Large intestine (tissue), 12 donors: ENCODE data around the gene UBE2E1. TPM values are rescaled to one million over a fixed set of nuclear protein-coding genes. Genes with fewer than 3 reads are reported as not detected.

Experiments
- DNase-seq, 2 donors: peaks; one replicate each; pipeline versions ENCODE4 v3.0.0 to v3.0.0-alpha.2; 2013
- H3K27ac ChIP-seq: one replicate; pipeline ENCODE4 v1.5.1; 2013; ENCODE audit warnings: low read length
- H3K27me3 ChIP-seq: 2 replicates; pipeline ENCODE4 v1.6.1; 2013; ENCODE audit warnings: low read length; ENCODE audit not compliant: control insufficient read depth, insufficient read depth
- H3K36me3 ChIP-seq: 2 replicates; pipeline ENCODE4 v1.6.1; 2013; ENCODE audit warnings: low read length; ENCODE audit not compliant: control insufficient read depth, insufficient read depth
- H3K4me1 ChIP-seq: one replicate; pipeline ENCODE4 v1.6.1; 2013; ENCODE audit warnings: low read length; ENCODE audit not compliant: control insufficient read depth, insufficient read depth
- H3K4me3 ChIP-seq: one replicate; pipeline ENCODE4 v1.5.1; 2013; ENCODE audit warnings: low read length
- H3K9me3 ChIP-seq: one replicate; pipeline ENCODE4 v1.6.1; 2013; ENCODE audit warnings: mild to moderate bottlenecking, low read depth, low read length, moderate library complexity; ENCODE audit not compliant: control insufficient read depth
- WGBS: methylation state at CpG from one replicate; pipeline ENCODE4 v1.1.5; 2013; ENCODE audit warnings: low lambda C conversion rate; ENCODE audit not compliant: insufficient coverage; 5-methylcytosine and 5-hydroxymethylcytosine counted together
- long read RNA-seq, 11 donors: transcript quantifications; one replicate each; lab custom pipeline, GENCODE V29; 2026
- polyA plus RNA-seq: library from polyadenylated mRNA; unstranded; fragments of 120-200 nt; gene quantifications from one replicate; pipeline ENCODE4 v1.2.1, GENCODE V29; 2013

Gene UBE2E1
- polyA plus RNA-seq, result 120 TPM
- long read RNA-seq, donor 1, transcript UBE2E1-201 (6 exons, 1,511 nt), result major isoform, 15 of 20 reads
- long read RNA-seq, donor 1, partial matches to known transcripts, result 0 of 20 reads
- long read RNA-seq, donor 1, other reads (novel, unspliced or antisense), result 0 of 20 reads
- long read RNA-seq, donor 2, transcript UBE2E1-203 (5 exons, 1,224 nt), result minor isoform, 6 of 64 reads
- long read RNA-seq, donor 2, transcript UBE2E1-201 (6 exons, 1,511 nt), result major isoform, 44 of 64 reads
- long read RNA-seq, donor 2, partial matches to known transcripts, result 9 of 64 reads
- long read RNA-seq, donor 2, other reads (novel, unspliced or antisense), result 0 of 64 reads
- long read RNA-seq, donor 3, result 0 reads
- long read RNA-seq, donor 4, transcript UBE2E1-201 (6 exons, 1,511 nt), result major isoform, 5 of 5 reads
- long read RNA-seq, donor 4, partial matches to known transcripts, result 0 of 5 reads
- long read RNA-seq, donor 4, other reads (novel, unspliced or antisense), result 0 of 5 reads
- long read RNA-seq, donor 5, transcript UBE2E1-201 (6 exons, 1,511 nt), result major isoform, 18 of 25 reads
- long read RNA-seq, donor 5, partial matches to known transcripts, result 0 of 25 reads
- long read RNA-seq, donor 5, other reads (novel, unspliced or antisense), result 0 of 25 reads
- long read RNA-seq, donor 6, transcript UBE2E1-203 (5 exons, 1,224 nt), result minor isoform, 5 of 64 reads
- long read RNA-seq, donor 6, transcript UBE2E1-201 (6 exons, 1,511 nt), result major isoform, 51 of 64 reads
- long read RNA-seq, donor 6, partial matches to known transcripts, result 8 of 64 reads
- long read RNA-seq, donor 6, other reads (novel, unspliced or antisense), result 0 of 64 reads
- long read RNA-seq, donor 7, transcript UBE2E1-201 (6 exons, 1,511 nt), result major isoform, 9 of 20 reads
- long read RNA-seq, donor 7, partial matches to known transcripts, result 6 of 20 reads
- long read RNA-seq, donor 7, other reads (novel, unspliced or antisense), result 0 of 20 reads
- long read RNA-seq, donor 8, transcript UBE2E1-201 (6 exons, 1,511 nt), result major isoform, 58 of 91 reads
- long read RNA-seq, donor 8, transcript UBE2E1-203 (5 exons, 1,224 nt), result minor isoform, 12 of 91 reads
- long read RNA-seq, donor 8, transcript UBE2E1-211 (4 exons, 582 nt), result minor isoform, 5 of 91 reads
- long read RNA-seq, donor 8, partial matches to known transcripts, result 7 of 91 reads
- long read RNA-seq, donor 8, other reads (novel, unspliced or antisense), result 0 of 91 reads
- long read RNA-seq, donor 9, transcript UBE2E1-201 (6 exons, 1,511 nt), result major isoform, 40 of 55 reads
- long read RNA-seq, donor 9, transcript UBE2E1-203 (5 exons, 1,224 nt), result minor isoform, 5 of 55 reads
- long read RNA-seq, donor 9, partial matches to known transcripts, result 8 of 55 reads
- long read RNA-seq, donor 9, other reads (novel, unspliced or antisense), result 0 of 55 reads
- long read RNA-seq, donor 10, transcript UBE2E1-203 (5 exons, 1,224 nt), result minor isoform, 5 of 60 reads
- long read RNA-seq, donor 10, transcript UBE2E1-201 (6 exons, 1,511 nt), result major isoform, 45 of 60 reads
- long read RNA-seq, donor 10, partial matches to known transcripts, result 7 of 60 reads
- long read RNA-seq, donor 10, other reads (novel, unspliced or antisense), result 0 of 60 reads
- long read RNA-seq, donor 11, transcript UBE2E1-201 (6 exons, 1,511 nt), result major isoform, 33 of 39 reads
- long read RNA-seq, donor 11, partial matches to known transcripts, result 0 of 39 reads
- long read RNA-seq, donor 11, other reads (novel, unspliced or antisense), result 0 of 39 reads

DNA sequence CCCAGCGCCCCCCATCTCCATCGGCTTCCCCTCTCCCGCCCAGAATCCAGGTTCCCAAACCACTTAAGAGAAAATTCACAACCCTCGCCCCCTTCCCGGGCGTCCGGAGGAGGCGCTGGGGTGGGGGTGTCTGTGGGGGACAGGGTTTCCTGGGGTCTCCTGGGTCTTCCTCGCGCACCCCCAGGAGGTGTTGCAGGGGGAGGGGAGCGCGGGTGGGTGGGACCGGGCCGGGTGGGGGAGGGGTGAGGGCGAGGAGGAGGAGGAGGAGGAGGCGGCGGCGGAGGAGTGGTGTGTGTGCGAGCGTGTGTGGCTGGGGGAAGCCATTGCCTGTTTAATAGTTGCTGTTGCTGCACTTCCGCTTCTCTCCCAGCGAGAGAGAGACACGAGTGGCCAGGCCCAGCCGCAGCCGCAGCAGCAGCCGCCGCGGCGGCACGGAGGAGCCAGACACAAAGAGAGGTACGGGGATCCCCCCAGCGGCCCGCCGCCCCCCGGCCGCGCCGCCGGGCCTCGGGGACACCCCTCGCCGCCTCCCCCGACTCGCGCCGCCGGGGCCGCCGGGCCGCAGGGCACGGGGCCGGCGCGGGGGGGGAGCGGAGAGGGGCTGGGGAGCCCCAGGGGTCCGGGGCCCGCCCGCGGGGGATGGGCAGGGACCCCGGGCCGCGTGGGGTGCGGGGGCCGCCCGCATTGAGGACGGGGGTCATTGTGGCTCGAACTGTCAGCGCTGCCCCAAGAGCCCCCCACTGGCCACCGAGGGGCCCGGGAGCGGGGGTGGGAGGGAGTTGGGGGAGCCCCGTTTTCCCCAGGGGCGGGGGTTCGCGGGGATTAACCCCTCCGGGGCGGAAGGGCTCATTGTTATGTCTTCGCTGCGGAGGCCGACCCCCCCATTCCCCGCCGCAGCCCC lies at the start of gene UBE2E1:
TSS of gene UBE2E1 (plus strand) at position 323 of the 901 bp plus-strand sequence. CDS start 1,315 bp downstream, outside the sequence.
- Histone ChIP-seq H3K9me3 (no peaks in the 10 kb centered on the region), H3K27me3 (no peaks in the 10 kb centered on the region), H3K4me3 (peak within 1 kb of the TSS; percentile 76), H3K27ac (peak within 1 kb of the TSS; percentile 49), H3K4me1 (peaks cover 17% of the 10 kb centered on the region), H3K36me3 (no peaks in the 10 kb centered on the region)
- WGBS, result no CpG with 5 or more reads among the region's 82 CpGs
- peak; percentile 56 to 80 for DNase-seq

GRCh38 chr3:23756206-23756840 lies 49.4 kb upstream of the UBE2E1 start:
- DNase-seq, result no peak
- H3K36me3 ChIP-seq, result no peaks in the 10 kb centered on the region
- WGBS, result 20% methylated on average over 1 of the region's 3 CpGs
- H3K27me3 ChIP-seq, result no peaks in the 10 kb centered on the region
- no peak overlapping the region for H3K27ac ChIP-seq
- H3K4me1 ChIP-seq, result no peaks in the 10 kb centered on the region
- H3K9me3 ChIP-seq, result no peaks in the 10 kb centered on the region
- no peak overlapping the region for H3K4me3 ChIP-seq

DNA sequence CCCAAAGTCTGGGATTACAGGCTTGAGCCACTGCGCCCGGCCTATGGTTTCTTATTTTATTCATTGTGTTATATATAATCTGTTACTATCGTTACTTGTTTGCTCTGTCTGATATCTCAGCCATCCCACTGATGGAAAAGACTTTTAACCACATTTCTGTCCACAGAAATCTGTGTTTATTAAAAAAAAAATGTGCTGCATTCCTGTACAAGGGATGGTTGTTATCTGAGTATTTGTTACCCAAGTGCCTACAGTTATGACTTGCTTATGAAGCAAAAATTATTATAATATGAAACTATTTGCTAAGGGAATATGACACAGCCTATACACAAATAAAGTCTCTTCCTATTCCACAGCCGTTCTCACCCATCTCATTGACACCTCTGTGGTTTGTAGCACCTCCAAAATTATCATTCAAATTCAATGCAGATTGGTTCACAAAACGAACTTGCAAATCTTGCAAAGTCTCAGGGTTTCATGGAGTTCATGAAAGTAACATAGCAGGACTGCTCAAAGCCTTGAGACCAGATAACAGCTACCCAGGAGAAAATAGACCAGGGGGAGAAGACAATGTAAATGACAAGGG lies 47.4 kb upstream of the UBE2E1 start:
- no peaks in the 10 kb centered on the region for H3K9me3 ChIP-seq
- H3K27ac ChIP-seq, result no peak overlapping the region
- WGBS, result 69% methylated on average over 2 of the region's 5 CpGs
- H3K27me3 ChIP-seq, result no peaks in the 10 kb centered on the region
- no peaks in the 10 kb centered on the region for H3K36me3 ChIP-seq
- H3K4me1 ChIP-seq, result no peaks in the 10 kb centered on the region
- no peak overlapping the region for H3K4me3 ChIP-seq
- DNase-seq, result no peak

- Histone ChIP-seq H3K9me3 (no peaks in the 10 kb centered on the region), H3K4me1 (no peaks in the 10 kb centered on the region), H3K4me3 (no peak overlapping the region), H3K27ac (no peak overlapping the region), H3K27me3 (no peaks in the 10 kb centered on the region), H3K36me3 (no peaks in the 10 kb centered on the region)
- no peak for DNase-seq
- WGBS, result no CpG with 5 or more reads among the region's 3 CpGs
Observed at GRCh38 chr3:23760325-23760724, 45.4 kb upstream of the UBE2E1 start.

GRCh38 chr3:23760871-23761373 lies 44.8 kb upstream of the UBE2E1 start:
- H3K4me1 ChIP-seq, result no peaks in the 10 kb centered on the region
- H3K4me3 ChIP-seq, result no peak overlapping the region
- no peaks in the 10 kb centered on the region for H3K36me3 ChIP-seq
- H3K27me3 ChIP-seq, result no peaks in the 10 kb centered on the region
- WGBS, result no CpG with 5 or more reads among the region's 7 CpGs
- DNase-seq, result no peak
- no peak overlapping the region for H3K27ac ChIP-seq
- H3K9me3 ChIP-seq, result no peaks in the 10 kb centered on the region

DNA sequence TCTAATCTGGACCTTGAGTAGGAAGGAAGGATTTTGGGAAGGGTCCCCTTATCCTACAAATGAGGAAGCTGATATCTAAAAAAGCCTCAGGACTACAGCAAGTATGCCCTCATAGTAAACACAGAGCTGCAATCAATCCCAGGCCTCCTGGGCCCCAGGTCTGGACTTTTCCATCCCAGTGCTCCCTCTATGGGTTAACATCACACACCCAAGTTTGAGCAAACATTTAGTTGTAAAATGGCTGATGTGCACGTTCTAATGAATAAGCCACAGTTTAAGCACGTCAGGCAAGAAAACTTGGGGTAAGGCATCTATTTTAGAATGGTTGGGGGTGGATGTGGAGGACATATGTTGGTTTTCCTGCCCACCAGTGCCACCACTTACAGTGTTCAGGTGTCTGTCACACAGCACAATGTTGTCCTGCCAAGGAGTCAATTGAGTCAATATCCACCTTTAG lies 44.3 kb upstream of the UBE2E1 start:
- DNase-seq, result peak in 1 of 2 donors; percentile 59
- no CpG with 5 or more reads among the region's 2 CpGs for WGBS

GRCh38 chr3:23762214-23762613 lies 43.5 kb upstream of the UBE2E1 start:
- Histone ChIP-seq H3K27ac (no peak overlapping the region), H3K36me3 (no peaks in the 10 kb centered on the region), H3K4me3 (no peak overlapping the region), H3K9me3 (no peaks in the 10 kb centered on the region), H3K27me3 (no peaks in the 10 kb centered on the region), H3K4me1 (no peaks in the 10 kb centered on the region)
- no peak for DNase-seq
- WGBS, result no CpG with 5 or more reads among the region's 7 CpGs

More for the DNA sequence above, 44.3 kb upstream of the UBE2E1 start:
- Histone ChIP-seq H3K4me3 (no peak overlapping the region), H3K36me3 (no peaks in the 10 kb centered on the region), H3K4me1 (no peaks in the 10 kb centered on the region), H3K9me3 (no peaks in the 10 kb centered on the region), H3K27me3 (no peaks in the 10 kb centered on the region), H3K27ac (no peak overlapping the region)

- 53% methylated on average over 2 of the region's 12 CpGs for WGBS
- Histone ChIP-seq H3K36me3 (no peaks in the 10 kb centered on the region), H3K4me1 (no peaks in the 10 kb centered on the region), H3K27ac (no peak overlapping the region), H3K4me3 (no peak overlapping the region), H3K9me3 (no peaks in the 10 kb centered on the region), H3K27me3 (no peaks in the 10 kb centered on the region)
- DNase-seq, result peak in 1 of 2 donors; percentile 24
Observed at GRCh38 chr3:23762759-23763477, 42.8 kb upstream of the UBE2E1 start.
